K562 (cell line): Measurements from ENCODE around the gene VSTM5. TPM values are rescaled to one million over a fixed set of nuclear protein-coding genes. Genes with fewer than 3 reads are reported as not detected.
A peak's percentile ranks its signal among the peaks of the same experiment; 100 is the strongest.

Experiments
- BRF2 ChIP-seq: IDR thresholded peaks from 3 replicates; pipeline ENCODE4 v1.6.1; 2011; ENCODE audit warnings: borderline replicate concordance, mild to moderate bottlenecking; ENCODE audit not compliant: insufficient read length, insufficient read depth
- CBFA2T3 ChIP-seq: fragments of 450-650 bp; IDR thresholded peaks from 2 replicates; pipeline ENCODE4 v1.6.1; 2017
- ELK3 ChIP-seq: fragments of 450-650 bp; formaldehyde crosslinking; IDR thresholded peaks from 2 replicates; pipeline ENCODE4 v1.4.0; 2020; ENCODE audit warnings: mild to moderate bottlenecking
- HDAC2 ChIP-seq: fragments of 450-650 bp; IDR thresholded peaks from 2 replicates; pipeline ENCODE4 v1.6.1; 2016; ENCODE audit warnings: mild to moderate bottlenecking
- HDAC6 ChIP-seq: IDR thresholded peaks from 2 replicates; pipeline ENCODE4 v1.6.1; 2012; ENCODE audit warnings: low read depth, mild to moderate bottlenecking, control low read depth, inconsistent platforms, low read length, moderate library complexity
- HINFP ChIP-seq: fragments of 450-650 bp; conservative IDR thresholded peaks from 2 replicates; pipeline ENCODE4 v1.6.1; 2016; ENCODE audit warnings: missing genetic modification characterization, low read depth, mild to moderate bottlenecking, control low read depth, missing compliant biosample characterization
- KAT7 ChIP-seq: sonication (generic); formaldehyde crosslinking; IDR thresholded peaks from 2 replicates; pipeline ENCODE4 v1.8.0; 2022; ENCODE audit warnings: missing genetic modification reagents, mild to moderate bottlenecking, borderline replicate concordance
- NCOA4 ChIP-seq: fragments of 450-650 bp; IDR thresholded peaks from 2 replicates; pipeline ENCODE4 v1.6.1; 2018; ENCODE audit warnings: mild to moderate bottlenecking; ENCODE audit not compliant: partially characterized antibody
- NR3C1 ChIP-seq: sonication (generic); formaldehyde crosslinking; IDR thresholded peaks from 2 replicates; pipeline ENCODE4 v1.8.1; 2022; ENCODE audit warnings: missing genetic modification reagents
- PPARD ChIP-seq: fragments of 250-450 bp; sonication (Bioruptor Pico); IDR thresholded peaks from 2 replicates; pipeline ENCODE4 v1.8.0; 2022; ENCODE audit warnings: inconsistent platforms, mild to moderate bottlenecking, moderate library complexity
- RBBP5 ChIP-seq: fragments of 200-600 bp; sonication (generic); IDR thresholded peaks from 2 replicates; pipeline ENCODE4 v1.6.1; 2012; ENCODE audit warnings: borderline replicate concordance, mild to moderate bottlenecking, low read length, control low read depth, inconsistent platforms; ENCODE audit not compliant: insufficient read depth, poor library complexity, severe bottlenecking
- RBM34 ChIP-seq: fragments of 200-400 bp; formaldehyde crosslinking; IDR thresholded peaks from 2 replicates; pipeline ENCODE4 v1.6.1; 2018; ENCODE audit warnings: low read length, borderline replicate concordance; ENCODE audit not compliant: insufficient read depth
- SMAD2 ChIP-seq: fragments of 150-350 bp; IDR thresholded peaks from 2 replicates; pipeline ENCODE4 v1.6.1; 2014; ENCODE audit warnings: low read depth, mild to moderate bottlenecking, low read length
- U2AF2 ChIP-seq: fragments of 200-400 bp; formaldehyde crosslinking; optimal IDR thresholded peaks from 2 replicates; pipeline ENCODE3; 2017; ENCODE audit warnings: low read depth, mild to moderate bottlenecking, low read length
- ZBTB43 ChIP-seq: sonication (generic); formaldehyde crosslinking; IDR thresholded peaks from 2 replicates; pipeline ENCODE4 v1.8.0; 2023; ENCODE audit warnings: mild to moderate bottlenecking, missing genetic modification reagents
- ZNF232 ChIP-seq: sonication (generic); formaldehyde crosslinking; IDR thresholded peaks from 2 replicates; pipeline ENCODE4 v1.8.0; 2022; ENCODE audit warnings: mild to moderate bottlenecking, missing genetic modification reagents
- ZNF324 ChIP-seq: fragments of 250-450 bp; sonication (Bioruptor Pico); IDR thresholded peaks from 2 replicates; pipeline ENCODE4 v1.4.0; 2020; ENCODE audit warnings: mild to moderate bottlenecking
- ZNF347 ChIP-seq: fragments of 450-650 bp; formaldehyde crosslinking; IDR thresholded peaks from 2 replicates; pipeline ENCODE4 v1.4.0; 2020; ENCODE audit warnings: low read depth, mild to moderate bottlenecking, moderate library complexity
- ZNF639 ChIP-seq, 2 experiments: fragments of 200-800 bp in 1 of 2; sonication (Bioruptor generic) in 1 of 2; sonication (generic) in 1 of 2; formaldehyde crosslinking in 1 of 2; IDR thresholded peaks in 1 of 2; conservative IDR thresholded peaks in 1 of 2; 2 replicates each; pipeline versions ENCODE4 v1.5.0 to v1.6.1; 2016 to 2020; ENCODE audit warnings: missing compliant biosample characterization in 1 of 2, missing genetic modification characterization in 1 of 2, missing genetic modification reagents in 1 of 2
- ZNF766 ChIP-seq: fragments of 200-800 bp; sonication (Bioruptor generic); conservative IDR thresholded peaks from 2 replicates; pipeline ENCODE4 v1.6.1; 2016; ENCODE audit warnings: missing genetic modification characterization, missing compliant biosample characterization
- ZSCAN32 ChIP-seq: fragments of 450-650 bp; formaldehyde crosslinking; IDR thresholded peaks from 2 replicates; pipeline ENCODE4 v1.4.0; 2020; ENCODE audit warnings: mild to moderate bottlenecking, moderate library complexity
- polyA plus RNA-seq, 8 experiments: library from polyadenylated mRNA; depleted of rRNA in 4 of 8; stranded (reverse) in 5 of 8; unstranded in 3 of 8; fragments of >200 nt; fragmentation: Nextera tagmentation in 2 of 8; fragmentation: Illumina TruSeq in 1 of 8; extraction: Ambion mirVana in 2 of 8; extraction: Trizol in 1 of 8; gene quantifications; 2 replicates each; pipeline versions ENCODE4 v1.2.1 to v1.2.3, GENCODE V29; 2011 to 2014; ENCODE audit warnings: inconsistent platforms in 1 of 8, missing spikeins in 1 of 8
- total RNA-seq, 7 experiments: library from RNA; depleted of rRNA in 6 of 7; stranded (reverse); fragments of >200 nt in 6 of 7; fragmentation: Illumina TruSeq in 2 of 7; extraction: Trizol in 2 of 7; gene quantifications; 2 replicates each; pipeline versions ENCODE4 v1.2.1 to v1.2.3, GENCODE V29; 2011 to 2021; ENCODE audit warnings: low replicate concordance in 1 of 7

Gene VSTM5
- total and polyA plus RNA-seq, 9 of the 15 experiments (the other 6 are each of a cell fraction or from before 2014, with no cell fraction given): 0.01 TPM; not detected in 8

- TF ChIP-seq ZNF232 (CRISPR knock-in tag) (peak; percentile 67; the same call in 1 of the 2 replicates), PPARD (no peak), ZNF324 (no peak), SMAD2 (no peak), U2AF2 (no peak), HDAC6 (no peak), ZBTB43 (CRISPR knock-in tag) (peak; percentile 72; the same call in 1 of the 2 replicates), NCOA4 (no peak), CBFA2T3 (no peak), RBBP5 (peak; percentile 90), KAT7 (peak; percentile 80; the same call in 1 of the 2 replicates), ZNF347 (CRISPR knock-in tag) (no peak), BRF2 (no peak), ZSCAN32 (no peak), ELK3 (no peak), RBM34 (no peak), HDAC2 (no peak), NR3C1 (CRISPR knock-in tag) (no peak; the same call in 1 of the 2 replicates), HINFP (tag) (no peak), ZNF766 (no peak), ZNF639 (CRISPR knock-in tag; conservative IDR thresholded peaks at IDR 0.05 in 1 of 2, IDR thresholded peaks at IDR 0.05 in 1 of 2) (no peak)
Measured at GRCh38 chr11:93784145-93784934, 66.1 kb downstream of the VSTM5 start, which contains the start of gene MED17 (continued).
